DMS114 treated with DMSO at 0.1 percent for 48 hours (cell line): ENCODE results near the gene ARMC9.

Experiments used
- DNase-seq: peaks from one replicate; lab custom pipeline; 2025; ENCODE audit not compliant: unreplicated experiment; lab: John Stamatoyannopoulos, UW

ARMC9 gene

DNA sequence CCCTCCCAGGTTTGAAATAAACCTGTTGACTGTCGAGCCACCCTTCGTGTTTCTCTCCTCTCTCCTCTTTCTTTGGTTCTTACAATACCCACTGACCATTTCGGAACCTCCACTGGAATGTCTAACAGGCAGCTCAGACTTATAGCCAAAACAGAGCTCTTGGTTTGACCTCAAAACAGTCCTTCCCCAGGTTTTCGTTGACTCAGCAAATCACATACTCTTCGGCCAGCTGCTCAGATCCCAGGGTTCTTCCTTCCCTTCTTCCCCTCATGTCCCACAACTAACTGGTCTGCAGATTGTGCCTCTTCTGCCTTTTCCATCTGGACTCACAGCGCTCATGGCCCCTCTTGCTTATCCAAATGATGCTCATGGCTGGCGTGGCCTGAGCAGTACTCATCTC lies 4.7 kb downstream of the ARMC9 start:
- DNase-seq, result no peak

DNA sequence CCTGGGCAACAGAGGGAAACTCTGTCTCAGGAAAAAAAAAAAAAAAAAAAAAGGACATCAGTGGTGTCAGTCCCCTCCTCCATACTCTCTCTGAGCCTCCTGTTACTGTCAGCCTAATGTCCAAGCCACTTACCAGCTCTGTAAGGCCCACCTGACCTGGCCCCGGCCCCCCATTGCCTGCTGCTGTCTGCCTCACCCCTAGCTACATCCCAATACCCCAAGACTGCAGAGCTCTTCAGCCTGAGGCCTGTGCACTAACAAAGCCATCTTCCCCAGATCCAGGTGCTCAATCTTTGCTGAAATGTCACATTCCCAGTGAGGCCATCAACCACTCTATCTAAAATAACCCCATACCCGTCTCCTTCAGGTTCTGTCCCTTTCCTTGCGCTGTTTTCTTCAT lies 5.7 kb downstream of the ARMC9 start:
- no peak for DNase-seq

DNA sequence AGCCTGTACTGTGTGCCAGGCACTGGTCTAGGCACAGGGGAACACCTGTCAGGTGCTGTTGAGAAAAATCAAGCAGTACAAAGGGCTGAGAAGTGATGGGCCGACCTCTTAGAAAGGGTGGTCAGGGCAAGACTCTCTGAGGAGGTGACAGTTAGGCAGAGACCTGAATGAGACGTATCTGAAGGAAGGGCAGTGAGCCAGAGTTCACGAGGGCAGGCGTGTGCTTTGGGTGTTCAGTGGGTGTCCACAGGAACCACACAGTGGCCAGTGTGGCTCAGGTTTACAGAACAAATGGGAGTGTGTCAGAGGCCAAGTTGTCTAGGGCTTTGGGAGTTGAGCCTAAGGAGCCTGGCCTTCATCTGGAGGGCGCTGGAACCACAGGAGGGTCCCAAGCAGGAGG lies 6.2 kb downstream of the ARMC9 start:
- DNase-seq, result no peak

DNA sequence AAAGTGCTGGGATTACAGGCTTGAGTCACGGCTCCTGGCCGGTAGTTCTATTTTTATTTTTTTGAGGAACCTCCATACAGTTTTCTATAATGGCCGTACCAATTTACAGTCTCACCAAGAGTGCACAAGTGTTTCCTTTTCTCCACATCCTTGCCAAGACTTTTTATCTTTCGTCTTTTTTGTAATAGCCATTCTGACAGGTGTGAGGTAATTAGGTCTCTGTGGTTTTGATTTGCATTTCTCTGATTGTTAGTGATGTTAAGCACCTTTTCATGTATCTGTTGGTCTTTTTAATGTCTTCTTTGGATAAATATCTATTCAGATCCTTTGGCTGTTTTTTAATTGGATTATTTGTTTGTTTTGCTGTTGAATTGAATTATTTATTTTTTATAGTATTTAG lies 9.3 kb downstream of the ARMC9 start:
- no peak for DNase-seq

DNA sequence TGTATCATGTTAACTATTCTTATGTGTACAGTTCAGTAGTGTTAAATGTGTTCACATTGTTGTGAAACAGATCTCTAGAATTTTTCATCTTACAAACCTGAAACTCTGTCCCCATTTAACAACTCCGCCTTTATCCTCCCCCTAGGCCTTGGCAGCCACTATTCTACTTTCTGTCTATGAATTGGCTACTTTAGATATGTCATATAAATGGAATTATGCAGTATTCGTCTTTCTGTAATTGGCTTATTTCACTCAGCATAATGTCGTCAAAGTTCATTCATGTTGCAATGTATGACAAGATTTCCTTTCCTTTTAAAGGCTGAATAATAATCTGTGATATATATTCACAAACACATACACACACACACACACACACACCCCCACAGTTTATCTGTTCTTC lies 12.4 kb downstream of the ARMC9 start:
- no peak for DNase-seq

DNA sequence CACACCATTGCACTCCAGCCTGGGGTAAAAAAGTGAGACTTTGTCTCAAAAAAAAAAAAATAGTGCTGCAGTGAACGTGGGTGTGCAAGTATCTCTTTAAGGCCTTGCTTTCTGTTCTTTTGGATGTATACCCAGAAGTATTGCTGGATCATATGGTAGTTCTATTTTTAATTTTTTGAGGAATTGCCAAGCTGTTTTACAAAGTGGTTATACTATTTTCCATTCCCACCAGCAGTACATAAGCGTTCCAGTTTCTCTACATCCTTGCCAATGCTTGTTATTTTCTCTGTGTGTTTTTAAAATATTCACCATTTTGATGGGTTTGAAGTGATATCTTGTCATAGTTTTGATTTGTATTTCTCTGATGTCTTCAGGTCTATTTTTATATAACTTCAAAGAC lies 13.1 kb downstream of the ARMC9 start:
- no peak for DNase-seq

DNA sequence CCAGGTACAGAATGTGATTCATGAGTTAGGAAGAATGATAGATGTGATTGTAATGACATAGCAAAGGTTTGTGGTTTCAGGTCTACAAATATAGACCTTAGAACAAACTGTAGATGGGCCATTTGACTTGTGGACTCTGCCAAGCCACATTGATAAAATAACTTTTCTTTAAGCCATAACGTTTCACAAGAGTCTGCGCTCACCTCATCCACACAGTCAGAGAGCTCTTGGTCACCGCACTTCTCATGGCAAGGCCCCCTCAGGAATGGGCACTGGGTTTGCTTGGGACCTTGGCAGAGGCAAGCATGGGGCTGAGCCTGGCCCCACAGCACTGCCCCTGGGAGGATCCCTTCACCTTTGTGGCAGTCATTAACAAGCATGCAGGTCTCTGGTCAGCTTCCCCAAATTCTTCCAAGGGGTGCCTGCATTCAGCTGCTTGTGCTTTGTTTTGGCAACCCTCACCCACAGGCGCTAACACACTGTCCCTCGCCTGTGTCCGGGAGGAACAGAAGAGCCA lies 14.0 kb downstream of the ARMC9 start:
- no peak for DNase-seq

DNA sequence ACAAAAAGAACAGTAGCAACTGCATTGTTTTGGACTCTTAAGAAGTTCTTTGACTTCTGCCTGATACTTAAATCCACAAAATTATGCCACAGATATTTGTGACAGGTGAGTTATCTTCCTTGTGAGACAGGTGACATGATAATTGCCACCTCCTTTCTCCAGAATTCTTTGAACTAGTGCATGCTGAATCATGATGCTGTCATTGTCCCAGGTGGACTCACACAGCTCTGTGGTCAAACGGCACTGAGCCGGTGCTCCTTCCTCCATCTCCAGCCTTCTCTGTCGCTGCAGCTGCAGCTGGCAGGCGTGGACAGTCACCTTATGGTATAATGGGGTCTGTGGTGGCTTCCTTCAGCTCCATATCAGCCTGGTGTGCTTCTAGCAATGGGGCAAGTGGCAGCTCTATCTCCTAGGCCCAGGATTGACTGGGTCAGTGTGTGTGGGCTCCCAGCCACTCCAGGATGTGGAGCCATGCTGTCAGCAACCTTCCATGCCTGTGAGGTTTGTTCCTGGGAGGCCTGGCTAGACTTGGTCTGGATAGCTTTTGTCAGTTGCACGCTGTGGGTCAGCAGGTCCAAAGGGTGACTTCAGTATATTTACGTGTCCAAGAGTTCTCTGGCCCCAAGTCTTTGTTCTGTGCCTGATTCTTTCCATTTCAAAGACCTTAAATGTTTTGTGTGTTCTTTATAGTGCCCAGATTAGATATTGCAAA lies 15.7 kb downstream of the ARMC9 start:
- no peak for DNase-seq

DNA sequence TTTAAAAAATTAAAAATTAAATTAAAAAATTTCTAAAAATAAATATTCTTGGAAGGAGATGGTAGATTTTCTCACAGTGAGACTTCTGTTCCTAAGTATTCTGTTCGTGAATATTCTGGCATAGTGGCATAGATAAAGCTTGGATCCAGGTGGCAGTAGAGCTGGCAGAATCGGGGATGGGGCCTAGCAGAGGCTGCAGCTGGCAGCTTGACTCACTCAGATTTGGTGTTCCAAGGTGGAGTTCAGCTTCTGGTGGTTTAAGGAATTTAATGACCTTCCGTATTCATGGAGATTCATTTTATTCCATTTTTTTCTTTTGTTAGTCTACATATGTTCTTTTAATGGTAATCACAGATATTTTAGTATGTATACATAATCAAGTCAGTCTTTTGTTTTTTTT lies 19.9 kb downstream of the ARMC9 start:
- DNase-seq, result no peak

DNA sequence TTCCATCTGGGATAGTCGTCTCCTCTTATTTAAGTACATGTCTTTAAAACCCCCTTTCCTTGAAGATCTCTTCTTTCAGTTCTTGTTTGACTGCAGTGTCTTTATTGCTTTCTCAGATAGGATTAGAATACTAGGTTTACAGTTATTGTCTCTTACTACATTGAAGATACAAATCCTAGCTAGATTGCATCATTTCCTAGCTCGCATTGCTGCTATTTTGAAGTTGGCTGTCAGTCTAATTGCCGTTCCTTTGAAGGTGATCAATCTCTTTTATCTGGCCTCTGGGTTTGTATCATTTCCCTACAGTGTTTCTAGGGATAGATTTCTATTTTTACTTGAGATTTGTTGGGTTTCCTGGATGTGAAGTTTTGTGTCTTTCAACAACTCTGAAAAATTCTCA lies 20.9 kb downstream of the ARMC9 start:
- no peak for DNase-seq

DNA sequence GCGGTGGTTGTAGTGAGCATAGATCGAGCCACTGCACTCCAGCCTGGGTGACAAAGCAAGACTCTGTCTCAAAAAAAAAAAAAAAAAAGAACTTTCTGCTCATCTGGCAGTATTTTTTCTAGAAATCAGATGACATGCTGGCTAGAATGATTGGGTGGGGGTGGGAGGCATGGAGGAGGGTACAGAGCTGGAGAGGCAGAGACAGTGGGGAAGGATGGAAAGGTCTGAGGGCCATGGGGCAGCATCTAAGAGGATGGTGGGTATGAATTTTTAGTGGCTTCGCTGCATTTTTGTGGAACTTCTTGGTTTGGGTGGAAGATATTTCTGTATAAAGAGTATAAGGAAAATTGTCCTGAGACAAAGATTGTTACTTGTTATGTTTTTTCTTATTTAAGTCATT lies 23.3 kb downstream of the ARMC9 start:
- no peak for DNase-seq

DNA sequence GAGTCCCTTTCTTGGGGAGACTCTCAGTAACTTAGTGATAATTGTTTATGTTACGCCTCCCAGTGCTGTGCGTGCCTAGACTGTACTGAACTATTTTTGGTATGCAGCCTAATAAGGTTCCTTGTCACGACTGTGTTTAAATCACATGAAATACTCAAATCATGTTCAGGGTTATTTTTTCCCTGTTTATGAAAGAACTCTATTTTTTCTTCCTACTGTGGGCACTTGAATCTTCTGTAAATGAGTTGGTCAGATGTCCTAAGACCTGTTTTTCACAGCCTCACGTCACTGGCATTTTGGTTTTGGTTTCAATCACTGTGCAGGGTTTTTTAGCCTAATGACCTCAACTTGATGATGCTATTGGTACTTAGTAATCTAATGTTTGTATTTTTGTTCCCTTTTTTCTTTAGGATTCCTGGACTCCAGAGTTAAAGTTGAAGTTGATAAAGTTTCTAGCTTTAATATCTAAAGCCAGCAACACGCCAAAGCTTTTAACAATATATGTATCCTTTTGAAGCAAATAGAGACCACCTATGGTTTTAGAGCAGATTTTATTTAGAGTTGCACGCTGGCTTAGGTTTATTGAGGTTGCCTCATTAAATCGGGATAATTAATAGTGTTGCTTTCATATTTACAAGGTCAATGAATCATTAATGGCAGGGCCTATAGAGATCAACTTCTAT lies 24.0 kb downstream of the ARMC9 start:
- no peak for DNase-seq

DNA sequence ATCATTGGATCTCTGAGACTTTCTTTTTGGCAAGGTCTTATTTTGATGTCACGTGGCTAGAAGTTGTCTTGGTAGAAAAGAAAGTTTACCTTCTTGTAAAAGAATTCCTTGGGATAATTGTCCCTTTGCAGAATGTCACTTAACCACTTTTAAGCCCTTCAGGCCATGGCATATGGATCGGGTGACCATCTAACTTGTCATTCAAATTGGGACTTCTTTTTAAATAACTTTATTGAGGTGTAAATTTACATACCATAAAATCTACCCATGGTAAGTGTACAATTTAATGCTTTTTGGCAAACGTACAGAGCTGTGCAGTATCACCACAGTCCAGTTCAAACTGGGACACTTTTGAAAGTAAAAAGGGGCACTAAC lies 24.6 kb downstream of the ARMC9 start:
- no peak for DNase-seq

DNA sequence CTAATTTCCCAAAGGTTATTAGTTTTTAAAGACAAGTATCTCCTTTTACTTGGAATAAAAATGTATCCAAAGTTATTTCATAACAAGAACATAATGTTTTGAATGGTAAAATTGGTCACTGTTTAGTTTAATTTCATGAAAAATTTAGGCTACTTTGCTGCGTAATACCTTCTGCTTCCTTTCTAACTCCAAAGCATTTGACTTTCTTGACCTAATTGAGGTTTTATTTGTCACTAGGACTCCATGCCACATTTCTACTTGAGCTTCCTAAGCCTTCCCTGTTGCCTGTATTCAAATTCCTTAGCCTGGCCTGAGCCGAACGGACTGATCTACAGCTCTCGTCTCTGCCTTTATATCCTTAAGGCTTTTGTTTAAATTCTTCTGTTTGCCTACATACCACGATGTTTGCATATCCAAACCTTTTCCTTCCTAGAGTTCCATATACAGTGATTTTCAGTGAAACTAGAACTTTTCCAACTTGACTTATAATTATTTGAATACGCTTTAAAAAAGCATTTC lies 25.1 kb downstream of the ARMC9 start:
- DNase-seq, result no peak

DNA sequence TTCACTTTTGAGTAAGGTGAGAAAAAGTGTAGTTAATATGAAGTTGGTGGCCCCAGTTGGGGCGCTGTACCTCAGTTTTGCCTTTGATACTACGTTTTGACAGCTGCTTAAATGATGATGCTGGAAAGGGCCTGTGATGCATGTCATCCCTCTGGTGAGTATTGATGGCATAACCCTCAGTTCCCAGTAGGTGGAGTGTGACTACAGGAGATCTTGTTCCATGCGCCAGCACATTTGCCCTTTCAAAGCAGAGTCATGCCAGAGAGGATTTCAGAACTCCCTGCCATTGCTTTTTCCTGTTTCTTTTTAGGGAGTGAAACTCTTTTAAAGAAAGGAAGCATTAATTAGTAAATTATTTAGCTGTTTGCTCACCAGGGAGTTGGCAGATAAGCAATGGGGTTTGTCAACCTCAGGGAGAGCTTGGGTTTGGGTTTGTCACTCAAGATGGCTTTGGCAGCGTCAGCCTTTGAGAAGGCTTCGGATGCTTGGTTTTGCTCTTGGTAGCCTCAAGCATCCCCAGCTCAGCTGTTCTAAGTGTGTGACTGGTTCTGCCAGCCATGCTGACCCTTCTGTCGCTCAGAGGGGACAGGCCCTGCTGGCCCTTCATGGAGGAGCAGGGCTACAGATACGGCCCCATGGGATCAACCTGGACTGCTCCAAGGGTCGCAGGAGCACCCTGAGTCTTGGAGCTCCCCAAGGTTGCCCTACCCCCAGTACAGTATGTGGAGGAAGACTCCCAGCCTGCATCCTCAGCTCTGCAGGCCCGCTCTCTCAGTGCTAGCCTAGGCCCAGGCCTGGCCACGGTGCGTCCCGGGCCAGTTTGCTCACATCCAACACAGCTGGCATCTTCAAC lies 29.1 kb downstream of the ARMC9 start:
- DNase-seq, result peak; percentile 65

DNA sequence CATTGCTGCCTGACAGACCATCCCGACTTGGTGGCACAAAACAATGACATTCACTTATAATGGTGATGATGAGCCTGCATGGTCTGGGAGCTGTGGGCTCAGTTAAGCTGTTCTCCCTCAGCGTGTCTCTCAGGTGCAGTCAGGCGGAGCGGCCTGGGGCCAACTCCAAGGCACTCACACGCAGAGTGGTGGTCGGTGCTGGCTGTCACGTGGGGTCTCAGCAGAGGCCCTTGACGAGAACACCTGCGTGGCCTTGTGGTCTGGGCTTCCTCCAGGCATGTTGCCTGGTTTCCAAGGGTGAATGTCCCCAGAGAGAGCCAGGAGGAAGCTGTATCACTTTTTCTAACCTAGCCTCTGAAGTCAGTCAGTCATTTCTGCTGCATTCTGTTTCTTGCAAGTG lies 29.8 kb downstream of the ARMC9 start:
- no peak for DNase-seq

DNA sequence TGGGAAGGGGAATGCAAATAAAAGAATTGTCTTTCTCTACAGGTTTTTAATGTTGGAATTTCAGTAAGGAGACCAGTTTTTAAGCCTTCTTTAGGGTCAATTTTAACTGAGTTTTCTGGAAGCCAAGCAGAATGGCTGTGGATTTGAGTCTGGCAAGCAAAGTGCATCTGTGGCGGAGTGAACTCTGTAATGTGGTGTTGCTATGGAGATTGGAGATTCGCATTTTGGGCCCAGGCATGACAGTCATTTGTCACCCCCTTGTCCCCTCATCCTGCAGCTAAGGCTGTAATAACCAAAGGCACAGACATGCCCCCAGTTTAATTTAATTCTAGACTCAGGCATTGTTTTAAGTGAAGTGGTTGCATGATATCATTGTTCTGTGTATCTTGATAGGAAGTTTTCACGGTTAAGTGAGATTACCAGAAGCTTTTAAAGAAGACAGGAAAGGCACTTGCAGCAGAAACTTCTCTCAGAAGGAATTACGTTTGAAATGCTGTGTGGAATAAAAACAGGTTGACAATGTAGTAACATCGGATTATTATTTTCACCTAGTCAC lies 30.6 kb downstream of the ARMC9 start:
- DNase-seq, result no peak

DNA sequence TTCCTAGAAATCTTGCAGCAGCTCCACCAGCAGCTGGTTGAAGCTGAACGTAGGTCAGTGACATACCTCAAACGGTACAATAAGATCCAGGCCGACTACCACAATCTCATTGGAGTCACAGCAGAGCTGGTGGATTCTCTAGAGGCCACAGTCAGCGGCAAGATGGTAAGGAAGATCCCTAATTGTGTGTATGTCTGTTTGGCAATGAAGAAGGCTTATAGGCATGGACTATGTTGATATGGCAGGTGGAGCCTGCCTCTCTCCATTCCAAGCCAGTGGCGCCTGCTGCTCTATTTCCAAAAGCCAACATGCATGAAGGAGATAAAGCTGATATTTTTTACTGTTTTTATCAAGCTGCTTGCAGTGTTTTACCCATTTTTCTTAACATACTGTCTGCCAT lies 36.8 kb downstream of the ARMC9 start:
- DNase-seq, result no peak

DNA sequence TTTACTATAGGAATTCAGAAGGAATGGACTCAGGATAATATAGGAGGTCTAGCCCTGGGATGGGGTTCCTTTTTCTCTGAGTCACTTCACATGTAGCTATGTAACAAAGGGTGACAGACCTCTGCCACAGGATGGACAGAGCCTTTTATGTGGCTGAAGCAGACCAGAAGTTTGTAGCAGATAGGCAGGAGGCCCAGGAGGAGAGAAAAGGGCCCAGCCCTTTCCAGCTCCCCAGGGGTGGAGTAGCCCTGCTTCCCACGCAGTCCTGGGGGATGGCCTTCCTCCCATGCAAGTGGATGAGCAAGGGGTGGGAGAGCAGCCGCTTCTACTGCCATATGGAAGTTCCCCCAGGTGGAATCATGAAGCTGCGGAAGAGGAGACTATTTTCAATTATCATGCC lies 40.3 kb downstream of the ARMC9 start:
- DNase-seq, result no peak

DNA sequence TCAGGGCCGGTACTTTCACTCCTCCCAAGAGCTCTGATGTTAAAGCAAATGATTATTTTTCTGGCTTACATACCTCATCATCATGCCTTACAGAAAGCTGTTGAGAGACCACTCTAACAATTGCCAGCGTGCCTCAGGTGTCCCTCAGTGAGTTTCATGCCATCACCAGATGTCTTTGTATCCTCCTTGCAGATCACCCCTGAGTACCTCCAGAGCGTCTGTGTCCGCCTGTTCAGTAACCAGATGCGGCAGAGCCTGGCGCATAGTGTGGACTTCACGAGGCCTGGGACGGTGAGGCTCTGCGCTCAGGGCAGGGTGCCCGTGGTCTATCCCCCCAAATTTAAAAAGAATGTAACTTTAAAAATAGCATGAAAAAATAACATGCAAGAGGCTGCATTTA lies 41.3 kb downstream of the ARMC9 start:
- no peak for DNase-seq

DNA sequence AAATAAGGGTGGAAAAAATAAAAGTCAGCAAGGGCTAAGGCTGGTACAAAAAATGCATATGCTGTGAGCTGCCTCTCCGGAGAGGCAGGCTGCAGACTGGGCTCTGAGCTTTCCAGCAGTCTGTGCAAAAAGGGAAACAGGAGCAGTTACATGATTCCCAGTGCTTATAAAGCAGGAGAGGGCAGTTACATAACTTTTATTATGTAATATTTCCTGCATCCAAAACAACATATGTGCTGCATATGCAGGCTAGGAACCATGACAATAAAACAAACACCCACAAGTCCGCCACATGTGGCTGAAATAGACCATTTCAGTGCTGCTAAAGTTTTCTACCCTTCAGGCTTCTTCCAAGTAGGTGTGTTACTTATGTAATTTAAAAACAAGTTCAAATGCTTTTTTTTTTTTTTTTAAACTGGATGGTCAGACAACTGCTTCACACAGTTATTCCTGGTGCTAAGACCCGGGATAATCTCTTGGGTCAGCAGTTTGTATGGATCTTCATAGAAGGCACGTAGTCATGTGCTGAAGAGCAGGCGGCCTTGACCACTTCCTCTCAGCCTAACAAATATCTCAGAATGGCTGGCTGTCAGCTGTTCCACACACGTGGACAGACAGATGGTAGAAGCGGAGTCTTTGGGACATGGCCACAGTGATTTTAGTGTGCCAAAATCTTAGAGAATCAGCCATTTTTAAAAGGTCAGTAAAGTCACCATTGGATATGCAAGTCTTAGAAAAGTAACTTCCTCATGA lies 43.5 kb downstream of the ARMC9 start:
- no peak for DNase-seq
